Nephron (organoid): Measurements from ENCODE around the gene KIAA1671.

Experiments used
- H3K27ac Mint-ChIP-seq, 3 experiments: 2 replicates each; pipeline ENCODE4 v1.8.0; 2020; ENCODE audit warnings: mixed read lengths in 3 of 3, mild to moderate bottlenecking in 2 of 3, moderate library complexity in 1 of 3
- H3K27me3 Mint-ChIP-seq: 2 replicates; pipeline ENCODE4 v1.8.0; 2021; ENCODE audit warnings: low read depth, mild to moderate bottlenecking, moderate library complexity, mixed read lengths
- H3K36me3 Mint-ChIP-seq: 2 replicates; pipeline ENCODE4 v1.8.0; 2020; ENCODE audit warnings: low read depth, mixed read lengths
- H3K4me1 Mint-ChIP-seq: 2 replicates; pipeline ENCODE4 v1.8.0; 2020; ENCODE audit warnings: mixed read lengths
- H3K4me3 Mint-ChIP-seq, 3 experiments: 2 replicates each; pipeline ENCODE4 v1.8.0; 2020; ENCODE audit warnings: mild to moderate bottlenecking in 3 of 3, mixed read lengths in 3 of 3, moderate library complexity in 2 of 3
- H3K9me3 Mint-ChIP-seq: 2 replicates; pipeline ENCODE4 v1.8.0; 2020; ENCODE audit warnings: mixed read lengths
- CTCF ChIP-seq, 3 experiments: fragments of 200-600 bp; sonication (generic); IDR thresholded peaks; one replicate each; pipeline ENCODE4 v1.5.0; 2021; ENCODE audit warnings: antibody characterized with exemption in 3 of 3; ENCODE audit not compliant: unreplicated experiment in 3 of 3

KIAA1671 gene

GRCh38 chr22:25167082-25167481 lies 214.6 kb downstream of the KIAA1671 start:
- Mint-ChIP-seq H3K36me3 (peaks cover under 1% of the 10 kb centered on the region), H3K4me3 (no peak overlapping the region), H3K27ac (no peak overlapping the region), H3K9me3 (no peaks in the 10 kb centered on the region), H3K27me3 (peaks cover 5% of the 10 kb centered on the region), H3K4me1 (peaks cover 22% of the 10 kb centered on the region)
- TF ChIP-seq CTCF (IDR thresholded peaks at IDR 0.05; ENCODE audit: unreplicated experiment in 3 of 3): no peak

- Mint-ChIP-seq H3K4me1 (peaks cover 14% of the 10 kb centered on the region), H3K36me3 (peaks cover 8% of the 10 kb centered on the region), H3K4me3 (no peak overlapping the region), H3K9me3 (no peaks in the 10 kb centered on the region), H3K27me3 (peaks cover 5% of the 10 kb centered on the region), H3K27ac (no peak overlapping the region)
- no peak for TF ChIP-seq CTCF (IDR thresholded peaks at IDR 0.05; ENCODE audit: unreplicated experiment in 3 of 3)
These were observed 215.5 kb downstream of the KIAA1671 start for GRCh38 chr22:25167834-25168601.

- no peaks in the 10 kb centered on the region for H3K9me3 Mint-ChIP-seq
- H3K4me3 Mint-ChIP-seq: no peak overlapping the region
- no peak overlapping the region for H3K27ac Mint-ChIP-seq
- no peak for TF ChIP-seq CTCF (IDR thresholded peaks at IDR 0.05; ENCODE audit: unreplicated experiment in 3 of 3)
- peaks cover 14% of the 10 kb centered on the region for H3K4me1 Mint-ChIP-seq
- peaks cover 9% of the 10 kb centered on the region for H3K36me3 Mint-ChIP-seq
- peaks cover 5% of the 10 kb centered on the region for H3K27me3 Mint-ChIP-seq
These were observed 216.9 kb downstream of the KIAA1671 start for GRCh38 chr22:25169278-25170031.

- Mint-ChIP-seq H3K4me3 (no peak overlapping the region), H3K27ac (no peak overlapping the region), H3K9me3 (no peaks in the 10 kb centered on the region), H3K36me3 (peaks cover 13% of the 10 kb centered on the region), H3K27me3 (peaks cover 5% of the 10 kb centered on the region), H3K4me1 (peaks cover 5% of the 10 kb centered on the region)
- TF ChIP-seq CTCF (IDR thresholded peaks at IDR 0.05; ENCODE audit: unreplicated experiment in 3 of 3): no peak
These were observed 218.0 kb downstream of the KIAA1671 start for GRCh38 chr22:25170426-25170980.

- peak; percentile 8 to 17 (median 10) for TF ChIP-seq CTCF (IDR thresholded peaks at IDR 0.05; ENCODE audit: unreplicated experiment in 3 of 3)
- no peak overlapping the region for H3K4me3 Mint-ChIP-seq
- no peaks in the 10 kb centered on the region for H3K9me3 Mint-ChIP-seq
- H3K27me3 Mint-ChIP-seq: peaks cover 4% of the 10 kb centered on the region
- H3K27ac Mint-ChIP-seq: no peak overlapping the region
- H3K4me1 Mint-ChIP-seq: no peaks in the 10 kb centered on the region
- H3K36me3 Mint-ChIP-seq: peaks cover 21% of the 10 kb centered on the region
These were observed 219.6 kb downstream of the KIAA1671 start for GRCh38 chr22:25172153-25172552.
